Caco-2 (cell line): ENCODE measurements around the gene INPP5E. TPM values are rescaled to one million over a fixed set of nuclear protein-coding genes. Genes with fewer than 3 reads are reported as not detected.

Source experiments
- BruUV-seq: library from RNA; stranded (reverse); fragments of 400-500 nt; replicated peaks from 2 replicates; lab custom pipeline; 2021; lab: Mats Ljungman, UMichigan
- CTCF ChIA-PET: fragments of 300-600 bp; sonication (Branson Sonifier 250); formaldehyde crosslinking; loops from one replicate; lab custom pipeline; 2022; ENCODE audit warnings: antibody characterized with exemption; lab: Charles Lee
- POLR2A ChIA-PET: fragments of 300-600 bp; sonication (Branson Sonifier 250); formaldehyde crosslinking; loops from one replicate; lab custom pipeline; 2022; ENCODE audit warnings: antibody characterized with exemption; lab: Charles Lee
- DNase-seq, 2 experiments: peaks; one replicate each; pipeline versions ENCODE4 v3.0.0 to v3.0.0-alpha.2; 2020 to 2022
- H3K27me3 ChIP-seq: replicated peaks from 2 replicates; pipeline ENCODE4 v1.6.0; 2011; ENCODE audit warnings: low read length; ENCODE audit not compliant: control insufficient read depth, insufficient read depth
- H3K36me3 ChIP-seq: 2 replicates; pipeline ENCODE4 v1.5.1; 2011; ENCODE audit warnings: low read length; ENCODE audit not compliant: control insufficient read depth, insufficient read depth
- H3K4me1 ChIP-seq: fragments of 250-450 bp; sonication (Bioruptor Pico); 2 replicates; pipeline ENCODE4 v1.5.1; 2020; ENCODE audit warnings: mild to moderate bottlenecking
- H3K4me3 ChIP-seq: 2 replicates; pipeline ENCODE4 v1.5.1; 2011; ENCODE audit warnings: low read depth, mild to moderate bottlenecking, control low read depth, low read length
- H3K9me3 ChIP-seq: fragments of 250-450 bp; sonication (Bioruptor Pico); 2 replicates; pipeline ENCODE4 v1.5.1; 2020; ENCODE audit warnings: mild to moderate bottlenecking, moderate library complexity
- H3K27ac Mint-ChIP-seq: one replicate; pipeline ENCODE4 v1.8.0; 2022; ENCODE audit warnings: mixed read lengths; ENCODE audit not compliant: unreplicated experiment
- H3K27me3 Mint-ChIP-seq: one replicate; pipeline ENCODE4 v1.8.0; 2022; ENCODE audit warnings: mixed read lengths; ENCODE audit not compliant: insufficient read depth, unreplicated experiment
- H3K36me3 Mint-ChIP-seq: one replicate; pipeline ENCODE4 v1.8.0; 2022; ENCODE audit warnings: mild to moderate bottlenecking, mixed read lengths; ENCODE audit not compliant: insufficient read depth, unreplicated experiment
- H3K4me1 Mint-ChIP-seq: one replicate; pipeline ENCODE4 v1.8.0; 2022; ENCODE audit warnings: low read depth, mixed read lengths; ENCODE audit not compliant: unreplicated experiment
- H3K4me3 Mint-ChIP-seq: one replicate; pipeline ENCODE4 v1.8.0; 2022; ENCODE audit warnings: mild to moderate bottlenecking, moderate library complexity, mixed read lengths; ENCODE audit not compliant: unreplicated experiment
- H3K9me3 Mint-ChIP-seq: one replicate; pipeline ENCODE4 v1.8.0; 2022; ENCODE audit warnings: mixed read lengths; ENCODE audit not compliant: unreplicated experiment
- CTCF ChIP-seq, 2 experiments: fragments of 200-600 bp in 1 of 2; IDR thresholded peaks; 1 replicate in 1 of 2; 2 replicates in 1 of 2; pipeline versions ENCODE4 v1.5.1 to v1.8.0; 2011 to 2022; ENCODE audit warnings: antibody characterized with exemption in 1 of 2, control low read depth in 1 of 2, inconsistent platforms in 1 of 2, low read depth in 1 of 2, low read length in 1 of 2, mild to moderate bottlenecking in 1 of 2, moderate library complexity in 1 of 2; ENCODE audit not compliant: insufficient read depth in 1 of 2, severe bottlenecking in 1 of 2, unreplicated experiment in 1 of 2
- intact Hi-C: fragments of 100-400 bp; cut with micrococcal nuclease; formaldehyde crosslinking; loops from one replicate; pipeline ENCODE4 v1.10.0; 2022; ENCODE audit not compliant: unreplicated experiment
- total RNA-seq: library from RNA; stranded (reverse); gene quantifications from 2 replicates; pipeline ENCODE4 v1.2.3, GENCODE V29; 2022

Gene INPP5E
- total RNA-seq, 1 experiment from 2014 or later = 18.6 TPM

- no peak for TF ChIP-seq CTCF (IDR thresholded peaks at IDR 0.05; ENCODE audit: insufficient read depth in 1 of 2, low read depth in 1 of 2, low read length in 1 of 2, severe bottlenecking in 1 of 2, unreplicated experiment in 1 of 2)
- peak overlapping the region; percentile 98 for H3K4me3 Mint-ChIP-seq
- intact Hi-C loops = loop anchor here (5.0 kb wide), 1 partner anchor 310 kb away; the partner anchor contains the start of gene TMEM141
- H3K36me3 Mint-ChIP-seq = peaks cover 57% of the 10 kb centered on the region
- Histone ChIP-seq H3K4me3 (peak overlapping the region; percentile 85), H3K36me3 (no peaks in the 10 kb centered on the region; the same call in 1 of the 2 replicates), H3K4me1 (peaks cover 16% of the 10 kb centered on the region), H3K9me3 (no peaks in the 10 kb centered on the region), H3K27me3 (no peaks in the 10 kb centered on the region)
- no peaks in the 10 kb centered on the region for H3K9me3 Mint-ChIP-seq
- POLR2A ChIA-PET = no interaction called here
- TSS peak; percentile 75 for BruUV-seq
- H3K4me1 Mint-ChIP-seq = peaks cover 6% of the 10 kb centered on the region
- DNase-seq = peak in 1 of 2 experiments; percentile 41
- CTCF ChIA-PET = no interaction called here
- peak overlapping the region; percentile 100 for H3K27ac Mint-ChIP-seq
- no peaks in the 10 kb centered on the region for H3K27me3 Mint-ChIP-seq
These were observed 42.6 kb upstream of the INPP5E start for GRCh38 chr9:136482046-136482792.

GRCh38 chr9:136481558-136481957 is 41.9 kb upstream of the INPP5E start:
- POLR2A ChIA-PET = no interaction called here
- Mint-ChIP-seq H3K4me1 (peaks cover 6% of the 10 kb centered on the region), H3K4me3 (peak overlapping the region; percentile 98), H3K27ac (peak overlapping the region; percentile 100), H3K36me3 (peaks cover 63% of the 10 kb centered on the region), H3K27me3 (no peaks in the 10 kb centered on the region), H3K9me3 (no peaks in the 10 kb centered on the region)
- no TSS peak for BruUV-seq
- CTCF ChIA-PET = no interaction called here
- intact Hi-C loops = loop anchor here (5.0 kb wide), 1 partner anchor 311 kb away; the partner anchor contains the start of gene TMEM141
- Histone ChIP-seq H3K9me3 (no peaks in the 10 kb centered on the region), H3K4me1 (peaks cover 16% of the 10 kb centered on the region), H3K4me3 (peak overlapping the region; percentile 85), H3K27me3 (no peaks in the 10 kb centered on the region), H3K36me3 (peaks cover 4% of the 10 kb centered on the region; the same call in 1 of the 2 replicates)
- TF ChIP-seq CTCF (IDR thresholded peaks at IDR 0.05; ENCODE audit: insufficient read depth in 1 of 2, low read depth in 1 of 2, low read length in 1 of 2, severe bottlenecking in 1 of 2, unreplicated experiment in 1 of 2) = no peak
- DNase-seq = no peak

GRCh38 chr9:136476369-136477150 is 36.9 kb upstream of the INPP5E start:
- H3K27me3 ChIP-seq = no peaks in the 10 kb centered on the region
- no TSS peak for BruUV-seq
- DNase-seq = no peak
- H3K4me1 ChIP-seq = peaks cover 4% of the 10 kb centered on the region
- peaks cover 8% of the 10 kb centered on the region for H3K36me3 ChIP-seq
- POLR2A ChIA-PET = no interaction called here
- Mint-ChIP-seq H3K4me1 (peaks cover 2% of the 10 kb centered on the region), H3K36me3 (peaks cover 94% of the 10 kb centered on the region), H3K9me3 (no peaks in the 10 kb centered on the region), H3K4me3 (no peak overlapping the region), H3K27me3 (no peaks in the 10 kb centered on the region), H3K27ac (no peak overlapping the region)
- no peaks in the 10 kb centered on the region for H3K9me3 ChIP-seq
- CTCF ChIA-PET = no interaction called here
- no peak overlapping the region for H3K4me3 ChIP-seq
- intact Hi-C loops = no loop called here
- no peak for TF ChIP-seq CTCF (IDR thresholded peaks at IDR 0.05; ENCODE audit: insufficient read depth in 1 of 2, low read depth in 1 of 2, low read length in 1 of 2, severe bottlenecking in 1 of 2, unreplicated experiment in 1 of 2)
